ENCODE measurements around the gene AFG1L. TPM values are rescaled to one million over a fixed set of nuclear protein-coding genes. Genes with fewer than 3 reads are reported as not detected.

The AFG1L gene
- total RNA-seq, 1 experiment from 2014 or later, result 4.9 TPM

GRCh38 chr6:108550256-108550655, 255.4 kb downstream of the AFG1L start:
- Histone ChIP-seq H3K27me3 (ENCODE audit: insufficient read depth, low read length) (no peaks in the 10 kb centered on the region), H4K20me1 (ENCODE audit: insufficient read depth) (no peaks in the 10 kb centered on the region), H3K27ac (ENCODE audit: low read depth, low read length) (no peak overlapping the region), H3K4me2 (ENCODE audit: low read length) (no peak overlapping the region), H3K9me2 (ENCODE audit: insufficient read depth) (no peaks in the 10 kb centered on the region), H3K79me2 (ENCODE audit: insufficient read depth, low read length) (no peaks in the 10 kb centered on the region), H3K4me1 (ENCODE audit: control insufficient read depth in 1 of 2, insufficient read depth in 2 of 2, low read length in 2 of 2) (peaks cover 0 to under 1% of the 10 kb centered on the region in 2 experiments; a peak in 1 of 4 replicates), H3K9me3 (ENCODE audit: control insufficient read depth in 1 of 2, insufficient read depth in 1 of 2, low read depth in 1 of 2, low read length in 2 of 2) (no peaks in the 10 kb centered on the region), H2AFZ (ENCODE audit: low read depth, low read length, poor library complexity, severe bottlenecking) (no peak overlapping the region), H3K36me3 (ENCODE audit: control insufficient read depth in 1 of 2, insufficient read depth in 2 of 2, low read length in 2 of 2) (no peaks in the 10 kb centered on the region), H3K9ac (ENCODE audit: low read length) (no peak overlapping the region), H3K4me3 (replicated peaks in 1 of 2; ENCODE audit: low read depth in 1 of 2, low read length in 2 of 2) (no peak overlapping the region)
- TF ChIP-seq ZFX (IDR thresholded peaks at IDR 0.05) (no peak), EGR1 (IDR thresholded peaks at IDR 0.05; ENCODE audit: low read depth) (no peak), SRF (IDR thresholded peaks at IDR 0.05; ENCODE audit: low read depth) (no peak), FOSL1 (IDR thresholded peaks at IDR 0.05; ENCODE audit: low read depth) (no peak), REST (IDR thresholded peaks at IDR 0.05; ENCODE audit: low read depth) (no peak), CBX3 (IDR thresholded peaks at IDR 0.05; ENCODE audit: low read depth) (no peak), EZH2 (IDR thresholded peaks at IDR 0.05) (no peak)
- ChIA-PET POLR2A (no interaction called here), CTCF (interaction anchor here (1.0 kb wide), 1 partner anchor 8 kb away, joined by 3 read pairs; no protein-coding TSS in a partner anchor), RAD21 (ENCODE audit: low non-redundant PET in 1 of 2, low total read pairs in 2 of 2, uncharacterized antibody in 2 of 2, unreplicated experiment in 2 of 2) (no interaction called here)
- no TSS peak for BruUV-seq (replicated peaks)
- ATAC-seq (no peak), DNase-seq (ENCODE audit: low read depth, low spot score) (no peak)
- intact Hi-C loops (cut with micrococcal nuclease), result no loop called here

Measured in HCT116 (cell line).